T-cell (primary cell): ENCODE results near the gene SLC25A22. TPM values are rescaled to one million over a fixed set of nuclear protein-coding genes. Genes with fewer than 3 reads are reported as not detected.

ENCODE experiments used
- ATAC-seq, 4 experiments: fragments of 200-7000 bp in 3 of 4; fragments of 150-1000 bp in 1 of 4; cut with Tn5 transposase; replicated peaks in 1 of 4; 1 replicate in 3 of 4; 2 replicates in 1 of 4; pipeline ENCODE4 v1.10.0; 2021; ENCODE audit warnings: moderate library complexity in 3 of 4, mild to moderate bottlenecking in 2 of 4, moderate number of reproducible peaks in 1 of 4
- CTCF ChIA-PET, 2 donors: fragments of 300-600 bp; sonication (Branson Sonifier 250); formaldehyde crosslinking; loops; one replicate each; lab custom pipeline; 2022; ENCODE audit warnings: antibody characterized with exemption in 2 of 2; lab: Charles Lee
- POLR2A ChIA-PET, 2 donors: fragments of 300-600 bp; sonication (Branson Sonifier 250); formaldehyde crosslinking; loops; one replicate each; lab custom pipeline; 2022; ENCODE audit warnings: antibody characterized with exemption in 2 of 2; lab: Charles Lee
- DNase-seq, 35 experiments: peaks; one replicate each; pipeline versions ENCODE4 v3.0.0 to v3.0.0-alpha.2; 2013 to 2023
- H3K27ac ChIP-seq: one replicate; pipeline ENCODE4 v1.5.1; 2013; ENCODE audit warnings: low read length
- H3K27me3 ChIP-seq, 2 experiments: replicated peaks in 1 of 2; 1 replicate in 1 of 2; 2 replicates in 1 of 2; pipeline versions ENCODE4 v1.6.1 to v1.7.0; 2013; ENCODE audit warnings: low read length in 1 of 2, mixed read lengths in 1 of 2; ENCODE audit not compliant: control insufficient read depth in 2 of 2, insufficient read depth in 2 of 2; ENCODE audit errors: extremely low read depth in 1 of 2
- H3K36me3 ChIP-seq, 2 donors: 1 replicate in 1 of 2; 2 replicates in 1 of 2; pipeline versions ENCODE4 v1.6.1 to v1.7.0; 2013; ENCODE audit warnings: low read length in 1 of 2; ENCODE audit not compliant: control insufficient read depth in 2 of 2, insufficient read depth in 1 of 2; ENCODE audit errors: extremely low read depth in 1 of 2
- H3K4me1 ChIP-seq, 2 experiments: 1 replicate in 1 of 2; 2 replicates in 1 of 2; pipeline versions ENCODE4 v1.6.1 to v1.7.0; 2013; ENCODE audit warnings: low read length in 2 of 2, mixed read lengths in 1 of 2; ENCODE audit not compliant: insufficient read depth in 2 of 2, control insufficient read depth in 1 of 2; ENCODE audit errors: extremely low read depth in 1 of 2
- H3K4me3 ChIP-seq, 2 donors: 1 replicate in 1 of 2; 2 replicates in 1 of 2; pipeline versions ENCODE4 v1.5.1 to v1.7.0; 2013; ENCODE audit warnings: mild to moderate bottlenecking in 2 of 2, low read length in 1 of 2, moderate library complexity in 1 of 2; ENCODE audit not compliant: control insufficient read depth in 1 of 2; ENCODE audit errors: extremely low read depth in 1 of 2
- H3K9me3 ChIP-seq: 2 replicates; pipeline ENCODE4 v1.7.0; 2013
- H3K27ac Mint-ChIP-seq, 2 donors: one replicate each; pipeline ENCODE4 v1.8.0; 2020 to 2021; ENCODE audit warnings: mild to moderate bottlenecking in 2 of 2, mixed read lengths in 2 of 2
- H3K27me3 Mint-ChIP-seq, 2 donors: one replicate each; pipeline ENCODE4 v1.8.0; 2021 to 2022; ENCODE audit warnings: mixed read lengths in 2 of 2
- H3K36me3 Mint-ChIP-seq: one replicate; pipeline ENCODE4 v1.8.0; 2021; ENCODE audit warnings: mixed read lengths
- H3K4me1 Mint-ChIP-seq, 3 donors: one replicate each; pipeline ENCODE4 v1.8.0; 2020 to 2022; ENCODE audit warnings: mixed read lengths in 3 of 3, mild to moderate bottlenecking in 1 of 3
- H3K4me3 Mint-ChIP-seq, 3 donors: one replicate each; pipeline ENCODE4 v1.8.0; 2020 to 2022; ENCODE audit warnings: mild to moderate bottlenecking in 3 of 3, mixed read lengths in 3 of 3, moderate library complexity in 3 of 3
- H3K9me3 Mint-ChIP-seq, 3 donors: one replicate each; pipeline ENCODE4 v1.8.0; 2020 to 2022; ENCODE audit warnings: mixed read lengths in 3 of 3
- WGBS: methylation state at CpG from one replicate; pipeline ENCODE4 v1.1.5; 2013; ENCODE audit warnings: missing lambda C conversion rate; ENCODE audit not compliant: insufficient coverage; 5-methylcytosine and 5-hydroxymethylcytosine counted together
- total RNA-seq, 35 experiments: library from RNA in 6 of 35; stranded (reverse) in 6 of 35; fragments of 120-200 nt in 1 of 35; gene quantifications; one replicate each; pipeline versions ENCODE4 v1.2.1 to v1.2.4 and lab custom pipeline; 2013 to 2026

Gene SLC25A22
- total RNA-seq, 5 donors from 2014 or later (not counting 1 experiment from before 2014, with no cell fraction given) = 22.4 to 37.4 (median 35.1) TPM

DNA sequence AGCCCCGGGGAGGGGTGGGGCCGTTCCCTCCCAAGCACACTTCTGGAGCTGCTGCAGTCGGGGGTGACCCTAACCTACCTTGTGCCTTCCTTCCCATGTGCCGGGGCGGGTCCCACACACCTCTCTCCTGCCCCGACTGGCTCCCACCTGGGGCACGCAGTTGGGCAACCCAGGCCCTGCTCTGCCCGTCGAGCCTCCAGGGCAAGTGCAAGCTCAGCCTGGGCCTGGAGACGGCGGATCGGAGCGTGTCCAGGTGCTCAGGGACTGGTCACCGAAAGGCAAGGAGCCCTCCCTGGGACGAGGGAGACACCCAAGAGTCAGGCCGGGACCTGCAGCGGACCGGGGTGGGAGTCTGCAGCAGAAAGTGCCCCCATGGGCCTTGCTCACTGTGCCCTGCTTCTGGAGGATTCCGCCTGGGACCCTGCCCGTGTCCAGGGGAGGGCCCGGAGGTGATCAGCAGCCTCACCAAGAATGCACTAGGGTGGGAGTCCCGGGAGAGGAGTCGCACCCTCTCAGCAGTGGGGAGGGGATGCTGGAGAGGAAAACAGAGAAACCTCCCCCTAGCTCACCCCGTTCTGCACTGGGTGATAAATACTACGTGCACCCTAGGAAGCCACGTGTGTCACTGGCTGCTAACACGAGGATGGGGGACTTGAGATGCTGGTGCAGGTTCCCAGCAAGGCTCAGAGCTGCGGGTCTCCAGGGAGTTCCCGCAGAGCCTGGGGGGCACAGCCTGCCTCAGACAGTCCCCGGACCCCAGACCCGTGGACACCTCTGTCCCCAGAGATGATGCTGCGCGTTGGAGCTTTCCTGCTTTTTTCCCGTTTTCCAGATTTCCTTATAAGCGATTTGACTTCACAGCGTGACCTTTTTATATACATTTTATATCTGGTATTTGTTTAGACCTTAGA lies 15.6 kb downstream of the SLC25A22 start:
- Histone ChIP-seq H3K27ac (no peak overlapping the region), H3K36me3 (peaks cover 0 to 7% of the 10 kb centered on the region in 2 donors), H3K4me1 (peaks cover 2 to 24% of the 10 kb centered on the region in 2 experiments), H3K27me3 (peaks cover 0 to 3% of the 10 kb centered on the region in 2 experiments), H3K9me3 (no peaks in the 10 kb centered on the region), H3K4me3 (no peak overlapping the region)
- WGBS = 91% methylated on average over 22 of the region's 36 CpGs
- DNase-seq = no peak
- no peaks in the 10 kb centered on the region for H3K9me3 Mint-ChIP-seq
- CTCF ChIA-PET = no interaction called here
- no peak overlapping the region for H3K4me3 Mint-ChIP-seq
- no peaks in the 10 kb centered on the region for H3K36me3 Mint-ChIP-seq
- POLR2A ChIA-PET = no interaction called here
- ATAC-seq = no peak
- H3K27ac Mint-ChIP-seq = no peak overlapping the region
- peaks cover 0 to 15% (median 14%) of the 10 kb centered on the region in 3 donors for H3K4me1 Mint-ChIP-seq
- H3K27me3 Mint-ChIP-seq = no peaks in the 10 kb centered on the region

- Mint-ChIP-seq H3K4me1 (peaks cover 11 to 27% (median 25%) of the 10 kb centered on the region in 3 donors), H3K36me3 (no peaks in the 10 kb centered on the region), H3K4me3 (peak overlapping the region in 1 of 3 donors; percentile 34), H3K9me3 (no peaks in the 10 kb centered on the region), H3K27ac (no peak overlapping the region), H3K27me3 (no peaks in the 10 kb centered on the region)
- ChIA-PET CTCF (no interaction called here), POLR2A (no interaction called here)
- peaks cover 2 to 43% of the 10 kb centered on the region in 2 experiments for H3K4me1 ChIP-seq
- no peak overlapping the region for H3K4me3 ChIP-seq
- no peaks in the 10 kb centered on the region for H3K9me3 ChIP-seq
- no peak for DNase-seq
- H3K27ac ChIP-seq = no peak overlapping the region
- H3K36me3 ChIP-seq = peaks cover 0 to 7% of the 10 kb centered on the region in 2 donors
- H3K27me3 ChIP-seq = peaks cover 0 to 3% of the 10 kb centered on the region in 2 experiments
- 95% methylated on average over 16 of the region's 16 CpGs for WGBS
- no peak for ATAC-seq
These were observed 18.0 kb downstream of the SLC25A22 start for GRCh38 chr11:779955-780532.

DNA sequence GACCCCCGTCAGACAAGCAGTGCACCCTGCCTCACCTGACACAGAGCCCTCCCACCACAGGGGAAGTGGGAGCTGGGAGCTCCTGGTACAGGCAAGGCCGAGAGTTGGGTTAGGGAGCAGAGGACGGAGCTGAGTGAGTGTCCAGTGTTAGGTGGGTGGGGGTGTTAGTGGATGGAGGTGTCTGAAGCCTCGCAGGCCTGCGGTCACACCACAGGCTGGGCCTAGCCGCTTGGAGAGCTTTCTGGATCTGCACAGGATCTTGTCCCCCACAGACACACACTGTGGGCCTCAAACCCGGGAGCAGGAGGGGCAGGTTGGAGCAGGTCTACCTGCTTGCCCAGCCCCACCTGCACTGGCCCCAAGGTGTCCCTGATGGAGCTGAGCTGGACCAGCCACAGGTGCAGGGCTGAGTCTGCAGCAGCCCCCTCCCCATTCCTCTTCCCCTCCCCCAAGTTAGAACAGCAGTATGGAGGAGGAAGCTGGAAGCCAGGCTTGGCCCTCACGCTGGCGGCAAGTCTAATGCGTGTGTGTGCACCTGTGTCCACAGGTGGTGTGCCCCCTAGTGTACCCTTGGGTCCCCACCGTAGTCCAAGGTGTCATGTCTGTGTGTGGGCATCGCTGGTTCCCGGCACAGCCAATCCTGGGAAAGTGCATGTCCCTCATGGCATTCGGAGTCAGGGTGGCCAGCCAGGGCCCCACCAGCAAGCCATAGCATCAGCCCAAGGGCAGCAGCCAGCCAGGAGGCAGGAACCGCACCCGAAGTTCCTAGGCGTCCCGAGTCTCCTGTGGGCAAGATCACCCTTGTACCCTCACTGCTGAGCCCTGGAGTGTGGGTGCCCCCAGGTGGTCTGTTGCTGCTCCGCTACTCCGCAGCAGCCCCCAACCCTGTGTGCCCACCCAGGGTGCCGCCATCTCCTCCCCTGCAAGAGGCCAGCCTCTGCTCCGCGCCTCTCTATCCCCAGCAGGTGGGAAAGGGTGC lies 18.8 kb downstream of the SLC25A22 start:
- Histone ChIP-seq H3K27me3 (peaks cover 0 to 3% of the 10 kb centered on the region in 2 experiments), H3K4me1 (peaks cover 2 to 44% of the 10 kb centered on the region in 2 experiments), H3K27ac (no peak overlapping the region), H3K36me3 (peaks cover 0 to 7% of the 10 kb centered on the region in 2 donors), H3K4me3 (no peak overlapping the region), H3K9me3 (no peaks in the 10 kb centered on the region)
- no peak for DNase-seq
- no peaks in the 10 kb centered on the region for H3K27me3 Mint-ChIP-seq
- ChIA-PET CTCF (interaction anchor here in 1 of 2 donors (0.6 kb wide), 1 partner anchor 18 kb away, joined by 3 read pairs; the partner anchor contains the start of gene SLC25A22), POLR2A (no interaction called here)
- WGBS = 98% methylated on average over 13 of the region's 23 CpGs
- peaks cover 15 to 32% (median 27%) of the 10 kb centered on the region in 3 donors for H3K4me1 Mint-ChIP-seq
- H3K4me3 Mint-ChIP-seq = peak overlapping the region; percentile 42 to 50 (median 50)
- no peaks in the 10 kb centered on the region for H3K36me3 Mint-ChIP-seq
- H3K9me3 Mint-ChIP-seq = no peaks in the 10 kb centered on the region
- no peak overlapping the region for H3K27ac Mint-ChIP-seq
- ATAC-seq = no peak

GRCh38 chr11:777288-778255 lies 20.5 kb downstream of the SLC25A22 start, which contains the start of gene GATD1:
Gene GATD1 (minus strand): TSS chr11:777487. CDS start chr11:777462, 25 bp downstream.
- Mint-ChIP-seq H3K4me3 (peak within 1 kb of the TSS; percentile 76 to 80 (median 79)), H3K27me3 (no peaks in the 10 kb centered on the region), H3K36me3 (no peaks in the 10 kb centered on the region), H3K27ac (peak within 1 kb of the TSS; percentile 57 to 66), H3K9me3 (no peaks in the 10 kb centered on the region), H3K4me1 (peaks cover 16 to 28% (median 27%) of the 10 kb centered on the region in 3 donors)
- H3K4me3 ChIP-seq = peak within 1 kb of the TSS; percentile 60 to 61
- peak; percentile 89 to 93 (median 90) for ATAC-seq
- DNase-seq = peak; percentile 80 to 96 (median 91)
- H3K4me1 ChIP-seq = peaks cover 2 to 44% of the 10 kb centered on the region in 2 experiments
- POLR2A ChIA-PET = interaction anchor here in 1 of 2 donors (0.6 to 0.7 kb wide), 3 partner anchors 16 to 146 kb away, joined by 3 to 4 read pairs (median 4); no protein-coding TSS in a partner anchor
- no peaks in the 10 kb centered on the region for H3K9me3 ChIP-seq
- H3K27me3 ChIP-seq = peaks cover 0 to 3% of the 10 kb centered on the region in 2 experiments
- WGBS = under 1% methylated on average over 101 of the region's 110 CpGs
- CTCF ChIA-PET = no interaction called here
- no peak within 1 kb of the TSS for H3K27ac ChIP-seq
- H3K36me3 ChIP-seq = peaks cover 0 to 13% of the 10 kb centered on the region in 2 donors

DNA sequence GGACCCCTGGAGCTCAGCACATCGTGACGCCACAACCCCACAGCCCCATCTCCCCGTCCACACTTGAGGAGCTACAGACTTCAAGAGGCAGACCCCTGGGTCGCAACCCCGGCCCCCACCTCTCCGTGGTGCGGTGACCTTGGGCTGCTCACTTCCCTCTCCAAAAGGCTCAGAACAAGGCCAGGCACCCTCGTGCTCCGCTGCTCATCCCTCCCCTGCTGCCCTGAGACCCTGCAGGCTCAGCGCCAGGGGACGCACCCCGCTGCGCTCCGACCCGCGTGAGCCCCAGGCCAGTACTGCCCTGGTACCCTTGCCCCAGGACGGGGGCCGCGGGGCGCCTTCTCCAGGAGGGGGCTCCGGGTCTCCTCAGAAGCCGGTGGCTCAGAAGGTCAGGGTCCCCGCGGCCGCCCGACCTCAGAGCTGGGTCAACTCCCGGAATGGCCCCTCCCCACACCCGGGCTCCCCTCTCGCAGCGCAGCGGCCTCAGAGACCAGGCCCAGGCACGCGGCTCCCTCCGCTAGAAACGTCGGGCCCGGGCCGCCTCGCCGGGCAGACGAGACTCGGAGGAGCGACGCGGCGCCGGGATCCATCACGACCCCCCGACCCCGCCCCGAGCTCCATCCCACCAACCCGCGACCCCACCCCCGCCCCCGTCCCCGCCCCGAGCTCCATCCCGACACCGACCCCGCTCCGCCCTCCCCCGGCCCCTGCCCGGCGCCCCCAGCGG lies 21.4 kb downstream of the SLC25A22 start:
- peak; percentile 53 to 66 (median 58) for ATAC-seq
- Mint-ChIP-seq H3K9me3 (no peaks in the 10 kb centered on the region), H3K27ac (peak overlapping the region in 1 of 2 donors; percentile 66), H3K4me1 (peaks cover 16 to 28% (median 27%) of the 10 kb centered on the region in 3 donors), H3K4me3 (peak overlapping the region; percentile 76 to 78 (median 77)), H3K27me3 (no peaks in the 10 kb centered on the region), H3K36me3 (no peaks in the 10 kb centered on the region)
- Histone ChIP-seq H3K36me3 (peaks cover 0 to 13% of the 10 kb centered on the region in 2 donors), H3K4me1 (peaks cover 2 to 41% of the 10 kb centered on the region in 2 experiments), H3K9me3 (no peaks in the 10 kb centered on the region), H3K27ac (no peak overlapping the region), H3K4me3 (peak overlapping the region; percentile 60 to 61), H3K27me3 (peaks cover 0 to 3% of the 10 kb centered on the region in 2 experiments)
- POLR2A ChIA-PET = interaction anchor here in 1 of 2 donors (0.7 kb wide), 1 partner anchor 26 kb away, joined by 4 read pairs; no protein-coding TSS in a partner anchor
- peak in 4 of 35 experiments; percentile 14 to 25 (median 16) for DNase-seq
- CTCF ChIA-PET = no interaction called here
- WGBS = 3% methylated on average over 34 of the region's 65 CpGs
